Esophagus squamous epithelium (tissue), 5 donors: Measurements from ENCODE around the gene TUBB2B. TPM values are rescaled to one million over a fixed set of nuclear protein-coding genes. Genes with fewer than 3 reads are reported as not detected.

Source experiments
- DNase-seq: peaks from one replicate; lab custom pipeline; 2025; lab: John Stamatoyannopoulos, UW
- H3K27ac ChIP-seq, 4 donors: fragments of 200-600 bp; sonication (generic); one replicate each; pipeline ENCODE4 v1.5.1; 2016 to 2019; ENCODE audit warnings: mild to moderate bottlenecking in 1 of 4
- H3K27me3 ChIP-seq, 4 donors: fragments of 200-600 bp; sonication (generic); 1 replicate in 3 of 4; 2 replicates in 1 of 4; pipeline versions ENCODE4 v1.5.1 to v1.6.0; 2017 to 2021; ENCODE audit warnings: antibody characterized with exemption in 1 of 4
- H3K36me3 ChIP-seq, 3 donors: fragments of 200-600 bp; sonication (generic); one replicate each; pipeline ENCODE4 v1.5.1; 2016 to 2019
- H3K4me1 ChIP-seq, 3 donors: fragments of 200-600 bp; sonication (generic); one replicate each; pipeline ENCODE4 v1.5.1; 2017 to 2019
- H3K4me3 ChIP-seq, 4 donors: fragments of 200-600 bp; sonication (generic); 1 replicate in 3 of 4; 2 replicates in 1 of 4; pipeline ENCODE4 v1.5.1; 2016 to 2019; ENCODE audit warnings: mild to moderate bottlenecking in 2 of 4, moderate library complexity in 1 of 4
- H3K9me3 ChIP-seq, 3 donors: fragments of 200-600 bp; sonication (generic); one replicate each; pipeline ENCODE4 v1.5.1; 2016 to 2019
- CTCF ChIP-seq, 6 experiments: fragments of 450-650 bp in 4 of 6; fragments of 200-600 bp in 2 of 6; sonication (generic) in 2 of 6; IDR thresholded peaks; one replicate each; pipeline ENCODE4 v1.5.1; 2016 to 2019; ENCODE audit warnings: antibody characterized with exemption in 6 of 6, mild to moderate bottlenecking in 4 of 6, moderate library complexity in 4 of 6
- POLR2A ChIP-seq, 4 donors: fragments of 450-650 bp; IDR thresholded peaks; one replicate each; pipeline ENCODE4 v1.6.1; 2017; ENCODE audit warnings: antibody characterized with exemption in 4 of 4, mild to moderate bottlenecking in 4 of 4, moderate library complexity in 3 of 4
- WGBS, 2 donors: methylation state at CpG; one replicate each; pipeline ENCODE4 v1.1.5; 2018; 5-methylcytosine and 5-hydroxymethylcytosine counted together
- intact Hi-C: fragments of 100-400 bp; cut with DNase I; formaldehyde crosslinking; loops from one replicate; pipeline ENCODE4 v1.15.0; 2022
- total RNA-seq, 4 donors: library from RNA; depleted of rRNA; stranded (reverse); fragments of >200 nt; gene quantifications; one replicate each; pipeline ENCODE4 v1.1.0, GENCODE V29; 2016
- donor health status: DM: yes; HTN: yes; CAD: no.

TUBB2B gene
- total RNA-seq, 4 donors from 2014 or later = 1.6 to 5.0 (median 3.2) TPM

- intact Hi-C loops = no loop called here
- H3K9me3 ChIP-seq = no peaks in the 10 kb centered on the region
Observed at GRCh38 chr6:3258720-3259490, 31.5 kb upstream of the TUBB2B start, which contains the start of gene PSMG4. Gene PSMG4, plus strand, starts transcription at chr6:3258947. Its CDS starts 76 bp downstream, at chr6:3259023.

GRCh38 chr6:3258201-3258600 lies 30.7 kb upstream of the TUBB2B start:
- Histone ChIP-seq H3K9me3 (no peaks in the 10 kb centered on the region), H3K4me3 (peak overlapping the region; percentile 65 to 99 (median 88)), H3K36me3 (peaks cover 0 to 2% (median 0%) of the 10 kb centered on the region in 3 donors), H3K27me3 (no peaks in the 10 kb centered on the region), H3K4me1 (peaks cover 23 to 47% (median 23%) of the 10 kb centered on the region in 3 donors), H3K27ac (peak overlapping the region; percentile 82 to 94 (median 90))
- TF ChIP-seq POLR2A (IDR thresholded peaks at IDR 0.05) (no peak), CTCF (IDR thresholded peaks at IDR 0.05) (no peak)
- WGBS, 2 donors = 56 to 59% methylated on average over 12 of the region's 12 CpGs
- intact Hi-C loops = no loop called here
- no peak for DNase-seq

More at GRCh38 chr6:3258720-3259490, 31.5 kb upstream of the TUBB2B start, which contains the start of gene PSMG4:
- TF ChIP-seq POLR2A (IDR thresholded peaks at IDR 0.05) (peak in 2 of 4 donors; percentile 58 to 76), CTCF (IDR thresholded peaks at IDR 0.05) (peak in 1 of 6 experiments; percentile 13)
- DNase-seq = peak; percentile 56
- WGBS, 2 donors = 0 to 2% methylated on average over 9 to 10 of the region's 80 CpGs
- peaks cover 23 to 54% (median 23%) of the 10 kb centered on the region in 3 donors for H3K4me1 ChIP-seq
- no peaks in the 10 kb centered on the region for H3K27me3 ChIP-seq
- H3K36me3 ChIP-seq = peaks cover 4 to 9% (median 7%) of the 10 kb centered on the region in 3 donors
- H3K4me3 ChIP-seq = peak within 1 kb of the TSS; percentile 65 to 99 (median 88)
- H3K27ac ChIP-seq = peak within 1 kb of the TSS; percentile 82 to 94 (median 90)

GRCh38 chr6:3253597-3253961 lies 26.1 kb upstream of the TUBB2B start:
- no peak overlapping the region for H3K4me3 ChIP-seq
- no peak for TF ChIP-seq POLR2A (IDR thresholded peaks at IDR 0.05)
- TF ChIP-seq CTCF (IDR thresholded peaks at IDR 0.05) = no peak
- intact Hi-C loops = loop anchor here (5.0 kb wide), 1 partner anchor 126 kb away; no protein-coding TSS in a partner anchor

GRCh38 chr6:3252861-3253596 lies 25.6 kb upstream of the TUBB2B start:
- H3K27me3 ChIP-seq = peaks cover 0 to 18% (median 0%) of the 10 kb centered on the region in 4 donors
- DNase-seq = no peak
- H3K27ac ChIP-seq = no peak overlapping the region
- peaks cover 0 to 24% (median 0%) of the 10 kb centered on the region in 3 donors for H3K4me1 ChIP-seq
- no peaks in the 10 kb centered on the region for H3K9me3 ChIP-seq
- WGBS, 2 donors = 89 to 94% methylated on average over 11 to 12 of the region's 22 CpGs
- H3K36me3 ChIP-seq = no peaks in the 10 kb centered on the region
- TF ChIP-seq POLR2A (IDR thresholded peaks at IDR 0.05) (no peak), CTCF (IDR thresholded peaks at IDR 0.05) (no peak)
- H3K4me3 ChIP-seq = no peak overlapping the region
- intact Hi-C loops = loop anchor here (5.0 kb wide), 1 partner anchor 126 kb away; no protein-coding TSS in a partner anchor

More at GRCh38 chr6:3253597-3253961, 26.1 kb upstream of the TUBB2B start:
- no peak overlapping the region for H3K27ac ChIP-seq
- WGBS, 2 donors = 96% methylated on average over 20 of the region's 40 CpGs; no CpG with 5 or more reads in 1 of the 2 donors
- H3K4me1 ChIP-seq = peaks cover 0 to 24% (median 0%) of the 10 kb centered on the region in 3 donors
- peaks cover 0 to 12% (median 0%) of the 10 kb centered on the region in 4 donors for H3K27me3 ChIP-seq
- no peaks in the 10 kb centered on the region for H3K9me3 ChIP-seq
- DNase-seq = no peak
- H3K36me3 ChIP-seq = no peaks in the 10 kb centered on the region
